Neural cell (in vitro differentiated cells): ENCODE measurements around the gene NEFH. TPM values are rescaled to one million over a fixed set of nuclear protein-coding genes. Genes with fewer than 3 reads are reported as not detected.

Experiments used
- H2AFZ ChIP-seq: fragments of 200-600, 300-800 bp; sonication (generic), shearing (Covaris generic); 2 replicates; pipeline ENCODE4 v1.6.0; 2014; ENCODE audit warnings: low read depth, mild to moderate bottlenecking, antibody characterized with exemption, low read length, moderate library complexity
- H3F3A ChIP-seq: fragments of 200-600 bp; shearing (Covaris generic); 2 replicates; pipeline ENCODE4 v1.6.1; 2016; ENCODE audit warnings: mild to moderate bottlenecking, moderate library complexity, mixed read lengths, antibody characterized with exemption, low read length; ENCODE audit not compliant: insufficient read depth, poor library complexity, severe bottlenecking
- H3K27ac ChIP-seq: fragments of 200-600, 300-800 bp; sonication (generic), shearing (Covaris generic); 2 replicates; pipeline ENCODE4 v1.5.1; 2014; ENCODE audit warnings: mild to moderate bottlenecking, low read length, moderate library complexity
- H3K27me3 ChIP-seq: fragments of 300-800, 200-600 bp; sonication (generic), shearing (Covaris generic); 2 replicates; pipeline ENCODE4 v1.6.0; 2014; ENCODE audit warnings: mild to moderate bottlenecking, low read depth, low read length, moderate library complexity; ENCODE audit not compliant: insufficient read depth
- H3K36me3 ChIP-seq: fragments of 300-800, 200-600 bp; sonication (generic), shearing (Covaris generic); 2 replicates; pipeline ENCODE4 v1.5.1; 2014; ENCODE audit warnings: mild to moderate bottlenecking, antibody characterized with exemption, low read length, moderate library complexity; ENCODE audit not compliant: insufficient read depth
- H3K4me2 ChIP-seq: fragments of 300-800, 200-600 bp; sonication (generic), shearing (Covaris generic); 2 replicates; pipeline ENCODE4 v1.6.0; 2014; ENCODE audit warnings: mild to moderate bottlenecking, low read length
- H3K4me3 ChIP-seq: fragments of 300-800, 200-600 bp; sonication (generic), shearing (Covaris generic); 2 replicates; pipeline ENCODE4 v1.5.1; 2014; ENCODE audit warnings: mild to moderate bottlenecking, low read length, moderate library complexity
- H3K79me2 ChIP-seq: fragments of 200-600 bp; shearing (Covaris generic); replicated peaks from 2 replicates; pipeline ENCODE4 v1.6.0; 2014; ENCODE audit warnings: mild to moderate bottlenecking, low read length, moderate library complexity; ENCODE audit not compliant: insufficient read depth
- H3K9ac ChIP-seq: fragments of 300-800, 200-600 bp; sonication (generic), shearing (Covaris generic); 2 replicates; pipeline ENCODE4 v1.6.1; 2016; ENCODE audit warnings: mild to moderate bottlenecking, low read length, mixed read lengths
- H3K9me2 ChIP-seq: fragments of 200-600 bp; shearing (Covaris generic); 2 replicates; pipeline ENCODE4 v1.6.1; 2016; ENCODE audit warnings: mild to moderate bottlenecking, low read length, mixed read lengths; ENCODE audit not compliant: insufficient read depth
- H3K9me3 ChIP-seq: fragments of 200-600, 300-800 bp; sonication (generic), shearing (Covaris generic); 2 replicates; pipeline ENCODE4 v1.6.1; 2016; ENCODE audit warnings: mild to moderate bottlenecking, mixed run types, low read length, moderate library complexity, mixed read lengths
- H4K20me1 ChIP-seq: fragments of 200-600 bp; shearing (Covaris generic); 2 replicates; pipeline ENCODE4 v1.6.1; 2016; ENCODE audit warnings: mild to moderate bottlenecking, mixed run types; ENCODE audit not compliant: insufficient read depth
- EP300 ChIP-seq: fragments of 450-650 bp; conservative IDR thresholded peaks from 2 replicates; pipeline ENCODE4 v1.6.1; 2014; ENCODE audit warnings: antibody characterized with exemption, mild to moderate bottlenecking, moderate library complexity; ENCODE audit not compliant: poor library complexity, severe bottlenecking
- EZH2 ChIP-seq: fragments of 200-600, 300-800 bp; shearing (Covaris generic), sonication (generic); IDR thresholded peaks from 2 replicates; pipeline ENCODE4 v1.6.1; 2014; ENCODE audit warnings: antibody characterized with exemption, low read length, borderline replicate concordance, mild to moderate bottlenecking; ENCODE audit not compliant: insufficient read depth, poor library complexity, severe bottlenecking
- MXI1 ChIP-seq: fragments of 450-650 bp; conservative IDR thresholded peaks from 2 replicates; pipeline ENCODE4 v1.6.1; 2014; ENCODE audit warnings: antibody characterized with exemption, mild to moderate bottlenecking; ENCODE audit not compliant: poor library complexity, severe bottlenecking
- POLR2AphosphoS5 ChIP-seq: IDR thresholded peaks from 2 replicates; pipeline ENCODE4 v1.6.1; 2012
- RAD21 ChIP-seq: fragments of 450-650 bp; conservative IDR thresholded peaks from 2 replicates; pipeline ENCODE4 v1.6.1; 2014; ENCODE audit warnings: antibody characterized with exemption, mild to moderate bottlenecking, moderate library complexity
- SMC3 ChIP-seq: fragments of 450-650 bp; conservative IDR thresholded peaks from 2 replicates; pipeline ENCODE4 v1.6.1; 2014; ENCODE audit warnings: antibody characterized with exemption, mild to moderate bottlenecking, moderate library complexity; ENCODE audit not compliant: poor library complexity
- TAF1 ChIP-seq: IDR thresholded peaks from 2 replicates; pipeline ENCODE4 v1.6.1; 2012; ENCODE audit warnings: low read depth
- polyA plus RNA-seq: library from polyadenylated mRNA; depleted of rRNA; stranded (reverse); fragments of >200 nt; gene quantifications from 2 replicates; pipeline ENCODE4 v1.2.3, GENCODE V29; 2014
- TF ChIP-seq, protein P1 (sequence below): fragments of 450-650 bp; IDR thresholded peaks from 2 replicates; pipeline ENCODE4 v1.5.1; 2014; ENCODE audit warnings: antibody characterized with exemption, mild to moderate bottlenecking, moderate library complexity; ENCODE audit not compliant: poor library complexity, severe bottlenecking
- TF ChIP-seq, protein P2 (sequence below): IDR thresholded peaks from 2 replicates; pipeline ENCODE4 v1.6.1; 2012; ENCODE audit warnings: borderline replicate concordance

NEFH gene
- polyA plus RNA-seq, 1 donor from 2014 or later, result 0.05 TPM

DNA sequence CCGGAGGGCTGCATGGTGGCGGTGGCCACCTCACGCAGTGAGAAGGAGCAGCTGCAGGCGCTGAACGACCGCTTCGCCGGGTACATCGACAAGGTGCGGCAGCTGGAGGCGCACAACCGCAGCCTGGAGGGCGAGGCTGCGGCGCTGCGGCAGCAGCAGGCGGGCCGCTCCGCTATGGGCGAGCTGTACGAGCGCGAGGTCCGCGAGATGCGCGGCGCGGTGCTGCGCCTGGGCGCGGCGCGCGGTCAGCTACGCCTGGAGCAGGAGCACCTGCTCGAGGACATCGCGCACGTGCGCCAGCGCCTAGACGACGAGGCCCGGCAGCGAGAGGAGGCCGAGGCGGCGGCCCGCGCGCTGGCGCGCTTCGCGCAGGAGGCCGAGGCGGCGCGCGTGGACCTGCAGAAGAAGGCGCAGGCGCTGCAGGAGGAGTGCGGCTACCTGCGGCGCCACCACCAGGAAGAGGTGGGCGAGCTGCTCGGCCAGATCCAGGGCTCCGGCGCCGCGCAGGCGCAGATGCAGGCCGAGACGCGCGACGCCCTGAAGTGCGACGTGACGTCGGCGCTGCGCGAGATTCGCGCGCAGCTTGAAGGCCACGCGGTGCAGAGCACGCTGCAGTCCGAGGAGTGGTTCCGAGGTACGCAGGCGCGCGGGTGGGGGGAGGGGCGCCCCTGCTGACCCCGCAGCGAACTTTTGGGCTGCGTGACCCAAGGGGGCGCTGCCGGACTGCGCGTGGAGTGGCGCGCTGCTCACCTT is 670 bp downstream of the NEFH start:
- TF ChIP-seq, protein P1, sequence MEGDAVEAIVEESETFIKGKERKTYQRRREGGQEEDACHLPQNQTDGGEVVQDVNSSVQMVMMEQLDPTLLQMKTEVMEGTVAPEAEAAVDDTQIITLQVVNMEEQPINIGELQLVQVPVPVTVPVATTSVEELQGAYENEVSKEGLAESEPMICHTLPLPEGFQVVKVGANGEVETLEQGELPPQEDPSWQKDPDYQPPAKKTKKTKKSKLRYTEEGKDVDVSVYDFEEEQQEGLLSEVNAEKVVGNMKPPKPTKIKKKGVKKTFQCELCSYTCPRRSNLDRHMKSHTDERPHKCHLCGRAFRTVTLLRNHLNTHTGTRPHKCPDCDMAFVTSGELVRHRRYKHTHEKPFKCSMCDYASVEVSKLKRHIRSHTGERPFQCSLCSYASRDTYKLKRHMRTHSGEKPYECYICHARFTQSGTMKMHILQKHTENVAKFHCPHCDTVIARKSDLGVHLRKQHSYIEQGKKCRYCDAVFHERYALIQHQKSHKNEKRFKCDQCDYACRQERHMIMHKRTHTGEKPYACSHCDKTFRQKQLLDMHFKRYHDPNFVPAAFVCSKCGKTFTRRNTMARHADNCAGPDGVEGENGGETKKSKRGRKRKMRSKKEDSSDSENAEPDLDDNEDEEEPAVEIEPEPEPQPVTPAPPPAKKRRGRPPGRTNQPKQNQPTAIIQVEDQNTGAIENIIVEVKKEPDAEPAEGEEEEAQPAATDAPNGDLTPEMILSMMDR, result peak; percentile 57
- TF ChIP-seq EP300 (no peak), EZH2 (no peak), RAD21 (peak; percentile 8), MXI1 (peak; percentile 93), SMC3 (peak; percentile 45), TAF1 (no peak)
- TF ChIP-seq, protein P2, sequence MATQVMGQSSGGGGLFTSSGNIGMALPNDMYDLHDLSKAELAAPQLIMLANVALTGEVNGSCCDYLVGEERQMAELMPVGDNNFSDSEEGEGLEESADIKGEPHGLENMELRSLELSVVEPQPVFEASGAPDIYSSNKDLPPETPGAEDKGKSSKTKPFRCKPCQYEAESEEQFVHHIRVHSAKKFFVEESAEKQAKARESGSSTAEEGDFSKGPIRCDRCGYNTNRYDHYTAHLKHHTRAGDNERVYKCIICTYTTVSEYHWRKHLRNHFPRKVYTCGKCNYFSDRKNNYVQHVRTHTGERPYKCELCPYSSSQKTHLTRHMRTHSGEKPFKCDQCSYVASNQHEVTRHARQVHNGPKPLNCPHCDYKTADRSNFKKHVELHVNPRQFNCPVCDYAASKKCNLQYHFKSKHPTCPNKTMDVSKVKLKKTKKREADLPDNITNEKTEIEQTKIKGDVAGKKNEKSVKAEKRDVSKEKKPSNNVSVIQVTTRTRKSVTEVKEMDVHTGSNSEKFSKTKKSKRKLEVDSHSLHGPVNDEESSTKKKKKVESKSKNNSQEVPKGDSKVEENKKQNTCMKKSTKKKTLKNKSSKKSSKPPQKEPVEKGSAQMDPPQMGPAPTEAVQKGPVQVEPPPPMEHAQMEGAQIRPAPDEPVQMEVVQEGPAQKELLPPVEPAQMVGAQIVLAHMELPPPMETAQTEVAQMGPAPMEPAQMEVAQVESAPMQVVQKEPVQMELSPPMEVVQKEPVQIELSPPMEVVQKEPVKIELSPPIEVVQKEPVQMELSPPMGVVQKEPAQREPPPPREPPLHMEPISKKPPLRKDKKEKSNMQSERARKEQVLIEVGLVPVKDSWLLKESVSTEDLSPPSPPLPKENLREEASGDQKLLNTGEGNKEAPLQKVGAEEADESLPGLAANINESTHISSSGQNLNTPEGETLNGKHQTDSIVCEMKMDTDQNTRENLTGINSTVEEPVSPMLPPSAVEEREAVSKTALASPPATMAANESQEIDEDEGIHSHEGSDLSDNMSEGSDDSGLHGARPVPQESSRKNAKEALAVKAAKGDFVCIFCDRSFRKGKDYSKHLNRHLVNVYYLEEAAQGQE, result no peak
- Histone ChIP-seq H3K79me2 (no peaks in the 10 kb centered on the region), H3K9ac (peak overlapping the region; percentile 34), H3K36me3 (no peaks in the 10 kb centered on the region), H3K9me2 (no peaks in the 10 kb centered on the region), H3K27me3 (peaks cover 51% of the 10 kb centered on the region), H3K4me2 (no peak overlapping the region), H3K27ac (no peak overlapping the region), H4K20me1 (no peaks in the 10 kb centered on the region), H3F3A (no peaks in the 10 kb centered on the region), H3K4me3 (peak overlapping the region; percentile 70), H2AFZ (no peak overlapping the region), H3K9me3 (no peaks in the 10 kb centered on the region)

DNA sequence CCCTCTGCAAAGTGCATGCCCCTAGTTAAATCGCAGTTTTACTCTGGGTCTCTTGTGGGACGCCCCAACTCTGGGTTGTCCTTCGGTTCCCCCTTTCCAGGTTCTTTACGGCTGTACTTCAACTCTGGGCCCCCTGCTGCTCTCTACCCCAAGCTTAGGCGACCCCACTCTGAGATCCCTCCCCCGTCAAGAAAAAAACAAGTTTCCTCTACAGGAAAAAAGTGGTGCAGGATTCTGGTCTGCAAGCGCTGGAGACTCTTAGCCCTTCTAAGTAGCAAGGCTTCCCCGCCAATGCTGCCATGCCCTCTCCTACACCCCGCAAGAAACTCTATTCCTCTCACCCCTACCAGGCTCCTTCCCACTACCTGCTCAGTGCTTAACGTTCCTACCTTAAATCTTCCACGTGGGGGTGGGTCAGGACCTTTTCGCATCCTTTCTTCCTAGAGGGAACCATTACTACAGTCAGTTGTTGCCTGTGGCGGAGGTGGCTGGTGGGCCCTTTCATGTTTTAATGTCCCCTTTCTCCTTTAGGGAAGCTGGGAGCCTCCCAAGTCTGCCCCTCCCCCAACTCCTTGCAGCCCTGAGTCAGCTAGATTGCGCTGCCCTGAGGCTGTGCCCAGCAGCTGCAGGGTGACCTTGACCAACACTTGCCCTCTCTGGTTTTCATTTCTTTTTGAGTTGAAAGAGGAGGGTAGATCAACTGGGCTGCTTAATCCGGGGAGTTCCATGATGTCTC is 1.4 kb downstream of the NEFH start:
- H3K9me2 ChIP-seq, result no peaks in the 10 kb centered on the region
- H3K9ac ChIP-seq, result no peak overlapping the region
- peak overlapping the region; percentile 70 for H3K4me3 ChIP-seq
- H3K27ac ChIP-seq, result no peak overlapping the region
- no peaks in the 10 kb centered on the region for H3K36me3 ChIP-seq
- no peak for TF ChIP-seq RAD21
- TF ChIP-seq TAF1, result no peak
- TF ChIP-seq EP300, result no peak
- TF ChIP-seq SMC3, result no peak
- TF ChIP-seq POLR2AphosphoS5, result no peak
- TF ChIP-seq, protein P1, result no peak
- TF ChIP-seq, protein P2, result no peak
- TF ChIP-seq MXI1, result no peak
- TF ChIP-seq EZH2, result no peak
- no peak overlapping the region for H2AFZ ChIP-seq
- no peaks in the 10 kb centered on the region for H3K9me3 ChIP-seq
- H3K4me2 ChIP-seq, result no peak overlapping the region
- H4K20me1 ChIP-seq, result no peaks in the 10 kb centered on the region
- no peaks in the 10 kb centered on the region for H3F3A ChIP-seq
- H3K27me3 ChIP-seq, result peaks cover 49% of the 10 kb centered on the region
- no peaks in the 10 kb centered on the region for H3K79me2 ChIP-seq
